ENCODE data around the gene SNTG2. TPM values are rescaled to one million over a fixed set of nuclear protein-coding genes. Genes with fewer than 3 reads are reported as not detected.

Gene SNTG2
- polyA plus RNA-seq, 1 experiment, result 0.31 TPM

GRCh38 chr2:915979-916378, 34.7 kb upstream of the SNTG2 start:
- POLR2A ChIA-PET, result no interaction called here

GRCh38 chr2:916935-917334, 33.7 kb upstream of the SNTG2 start:
- POLR2A ChIA-PET, result no interaction called here
- TF ChIP-seq CTCF (IDR thresholded peaks at IDR 0.05; ENCODE audit: insufficient read depth, low read depth, low read length), result no peak
- Histone ChIP-seq H3K4me3 (ENCODE audit: low read depth, low read length) (no peak overlapping the region), H3K27me3 (ENCODE audit: control insufficient read depth, insufficient read depth, low read length) (no peaks in the 10 kb centered on the region), H3K36me3 (ENCODE audit: control insufficient read depth, insufficient read depth, low read length) (no peaks in the 10 kb centered on the region)
- CTCF ChIA-PET, result no interaction called here
- no peak for DNase-seq (ENCODE audit: low read depth)

More at GRCh38 chr2:915979-916378, 34.7 kb upstream of the SNTG2 start:
- DNase-seq (ENCODE audit: low read depth), result no peak
- H3K27me3 ChIP-seq (ENCODE audit: control insufficient read depth, insufficient read depth, low read length), result no peaks in the 10 kb centered on the region
- CTCF ChIA-PET, result no interaction called here
- no peaks in the 10 kb centered on the region for H3K36me3 ChIP-seq (ENCODE audit: control insufficient read depth, insufficient read depth, low read length)
- TF ChIP-seq CTCF (IDR thresholded peaks at IDR 0.05; ENCODE audit: insufficient read depth, low read depth, low read length), result no peak
- H3K4me3 ChIP-seq (ENCODE audit: low read depth, low read length), result no peak overlapping the region

GRCh38 chr2:919672-920071, 31.0 kb upstream of the SNTG2 start:
- H3K36me3 ChIP-seq (ENCODE audit: control insufficient read depth, insufficient read depth, low read length), result no peaks in the 10 kb centered on the region
- POLR2A ChIA-PET, result no interaction called here
- H3K4me3 ChIP-seq (ENCODE audit: low read depth, low read length), result no peak overlapping the region
- CTCF ChIA-PET, result no interaction called here
- DNase-seq (ENCODE audit: low read depth), result no peak
- no peaks in the 10 kb centered on the region for H3K27me3 ChIP-seq (ENCODE audit: control insufficient read depth, insufficient read depth, low read length)
- TF ChIP-seq CTCF (IDR thresholded peaks at IDR 0.05; ENCODE audit: insufficient read depth, low read depth, low read length), result no peak

- H3K4me3 ChIP-seq (ENCODE audit: low read depth, low read length), result no peak overlapping the region
- DNase-seq (ENCODE audit: low read depth), result no peak
- H3K27me3 ChIP-seq (ENCODE audit: control insufficient read depth, insufficient read depth, low read length), result no peaks in the 10 kb centered on the region
- POLR2A ChIA-PET, result no interaction called here
- H3K36me3 ChIP-seq (ENCODE audit: control insufficient read depth, insufficient read depth, low read length), result no peaks in the 10 kb centered on the region
- CTCF ChIA-PET, result no interaction called here
- no peak for TF ChIP-seq CTCF (IDR thresholded peaks at IDR 0.05; ENCODE audit: insufficient read depth, low read depth, low read length)
Measured at GRCh38 chr2:920573-920972, 30.1 kb upstream of the SNTG2 start.

GRCh38 chr2:920999-921398, 29.6 kb upstream of the SNTG2 start:
- no peak for TF ChIP-seq CTCF (IDR thresholded peaks at IDR 0.05; ENCODE audit: insufficient read depth, low read depth, low read length)
- ChIA-PET POLR2A (no interaction called here), CTCF (no interaction called here)
- Histone ChIP-seq H3K27me3 (ENCODE audit: control insufficient read depth, insufficient read depth, low read length) (no peaks in the 10 kb centered on the region), H3K36me3 (ENCODE audit: control insufficient read depth, insufficient read depth, low read length) (no peaks in the 10 kb centered on the region), H3K4me3 (ENCODE audit: low read depth, low read length) (no peak overlapping the region)
- no peak for DNase-seq (ENCODE audit: low read depth)

Data from BJ (cell line).